ENCODE results near the gene SLC22A14. TPM values are rescaled to one million over a fixed set of nuclear protein-coding genes. Genes with fewer than 3 reads are reported as not detected.

The SLC22A14 gene
- total RNA-seq, 1 experiment from 2014 or later: 0.26 TPM

- no peaks in the 10 kb centered on the region for H3K4me1 ChIP-seq (ENCODE audit: insufficient read depth, low read length, poor library complexity, severe bottlenecking)
- no peak overlapping the region for H3K4me3 ChIP-seq (ENCODE audit: low read depth, low read length, poor library complexity, severe bottlenecking)
- no peaks in the 10 kb centered on the region for H3K27me3 ChIP-seq (replicated peaks; ENCODE audit: insufficient read depth, low read depth, low read length, poor library complexity)
- intact Hi-C loops (cut with micrococcal nuclease; ENCODE audit: unreplicated experiment): no loop called here
- no peak for DNase-seq (ENCODE audit: low spot score)
- BruUV-seq (replicated peaks): no TSS peak
- TF ChIP-seq CTCF (conservative IDR thresholded peaks at IDR 0.05; ENCODE audit: low read depth, low read length) (no peak), EZH2 (IDR thresholded peaks at IDR 0.05; ENCODE audit: borderline replicate concordance, low read depth, low read length, poor library complexity, severe bottlenecking) (no peak)
- no peak overlapping the region for H3K27ac ChIP-seq (ENCODE audit: low read depth, low read length, poor library complexity, severe bottlenecking)
- CTCF ChIA-PET: no interaction called here
- H3K9me3 ChIP-seq (ENCODE audit: low read depth, low read length, poor library complexity, severe bottlenecking): no peaks in the 10 kb centered on the region
- POLR2A ChIA-PET (ENCODE audit: low non-redundant PET): no interaction called here
- H3K36me3 ChIP-seq (ENCODE audit: insufficient read depth, low read length, poor library complexity, severe bottlenecking): no peaks in the 10 kb centered on the region
These were observed 11.5 kb upstream of the SLC22A14 start for GRCh38 chr3:38270606-38271005.

GRCh38 chr3:38271553-38271952 lies 10.5 kb upstream of the SLC22A14 start:
- Histone ChIP-seq H3K36me3 (ENCODE audit: insufficient read depth, low read length, poor library complexity, severe bottlenecking) (no peaks in the 10 kb centered on the region), H3K9me3 (ENCODE audit: low read depth, low read length, poor library complexity, severe bottlenecking) (no peaks in the 10 kb centered on the region), H3K27ac (ENCODE audit: low read depth, low read length, poor library complexity, severe bottlenecking) (no peak overlapping the region), H3K4me3 (ENCODE audit: low read depth, low read length, poor library complexity, severe bottlenecking) (no peak overlapping the region), H3K4me1 (ENCODE audit: insufficient read depth, low read length, poor library complexity, severe bottlenecking) (no peaks in the 10 kb centered on the region), H3K27me3 (replicated peaks; ENCODE audit: insufficient read depth, low read depth, low read length, poor library complexity) (no peaks in the 10 kb centered on the region)
- no TSS peak for BruUV-seq (replicated peaks)
- ChIA-PET POLR2A (ENCODE audit: low non-redundant PET) (no interaction called here), CTCF (no interaction called here)
- intact Hi-C loops (cut with micrococcal nuclease; ENCODE audit: unreplicated experiment): no loop called here
- no peak for TF ChIP-seq CTCF (conservative IDR thresholded peaks at IDR 0.05; ENCODE audit: low read depth, low read length)
- TF ChIP-seq EZH2 (IDR thresholded peaks at IDR 0.05; ENCODE audit: borderline replicate concordance, low read depth, low read length, poor library complexity, severe bottlenecking): no peak
- no peak for DNase-seq (ENCODE audit: low spot score)

- TF ChIP-seq CTCF (conservative IDR thresholded peaks at IDR 0.05; ENCODE audit: low read depth, low read length) (no peak), EZH2 (IDR thresholded peaks at IDR 0.05; ENCODE audit: borderline replicate concordance, low read depth, low read length, poor library complexity, severe bottlenecking) (no peak)
- Histone ChIP-seq H3K4me1 (ENCODE audit: insufficient read depth, low read length, poor library complexity, severe bottlenecking) (no peaks in the 10 kb centered on the region), H3K27me3 (replicated peaks; ENCODE audit: insufficient read depth, low read depth, low read length, poor library complexity) (no peaks in the 10 kb centered on the region), H3K27ac (ENCODE audit: low read depth, low read length, poor library complexity, severe bottlenecking) (no peak overlapping the region), H3K9me3 (ENCODE audit: low read depth, low read length, poor library complexity, severe bottlenecking) (no peaks in the 10 kb centered on the region), H3K36me3 (ENCODE audit: insufficient read depth, low read length, poor library complexity, severe bottlenecking) (no peaks in the 10 kb centered on the region), H3K4me3 (ENCODE audit: low read depth, low read length, poor library complexity, severe bottlenecking) (no peak overlapping the region)
- ChIA-PET POLR2A (ENCODE audit: low non-redundant PET) (no interaction called here), CTCF (no interaction called here)
- intact Hi-C loops (cut with micrococcal nuclease; ENCODE audit: unreplicated experiment): no loop called here
- BruUV-seq (replicated peaks): no TSS peak
- no peak for DNase-seq (ENCODE audit: low spot score)
These were observed 7.0 kb upstream of the SLC22A14 start for GRCh38 chr3:38274864-38275649.

All from A673 (cell line).